Pancreas (tissue), 10 donors: Measurements from ENCODE around the gene KRTAP10-2. TPM values are rescaled to one million over a fixed set of nuclear protein-coding genes. Genes with fewer than 3 reads are reported as not detected.
"Not testable (repeated sequence)": the region's sequence is repeated elsewhere in the genome, so short reads cannot be mapped to it uniquely, and the experiment has no call there.

Experiments used
- ATAC-seq, 4 donors: fragments of 200-7000 bp; cut with Tn5 transposase; one replicate each; pipeline versions ENCODE4 v1.8.0 to v1.9.1; 2020; ENCODE audit warnings: mild to moderate bottlenecking in 4 of 4, moderate library complexity in 4 of 4
- DNase-seq, 6 donors: peaks; one replicate each; pipeline ENCODE4 v3.0.0-alpha.2; 2020
- FAIRE-seq: peaks from 2 replicates; lab custom pipeline; 2012; peaks lifted over from hg19 to GRCh38; lab: Jason Lieb, UNC
- H3K27ac ChIP-seq, 4 donors: fragments of 200-600 bp; sonication (generic); 1 replicate in 3 of 4; 2 replicates in 1 of 4; pipeline versions ENCODE4 v1.5.0 to v1.8.0; 2020
- H3K27me3 ChIP-seq, 4 donors: fragments of 200-600 bp; one replicate each; pipeline ENCODE4 v1.8.0; 2021
- H3K36me3 ChIP-seq, 3 donors: fragments of 200-600 bp; sonication (generic) in 1 of 3; one replicate each; pipeline versions ENCODE4 v1.5.0 to v1.8.0; 2020 to 2021
- H3K4me1 ChIP-seq, 3 donors: fragments of 200-600 bp; one replicate each; pipeline ENCODE4 v1.8.0; 2021
- H3K4me3 ChIP-seq, 4 donors: fragments of 200-600 bp; sonication (generic) in 2 of 4; one replicate each; pipeline versions ENCODE4 v1.5.0 to v1.8.0; 2020 to 2021
- H3K9me3 ChIP-seq, 4 donors: fragments of 200-600 bp; one replicate each; pipeline ENCODE4 v1.8.0; 2021
- WGBS, 2 donors: extraction: QIAGEN DNeasy Blood & Tissue Kit; methylation state at CpG; one replicate each; pipeline ENCODE4 v1.1.7; 2013; 5-methylcytosine and 5-hydroxymethylcytosine counted together
- intact Hi-C, 3 donors: fragments of 100-400 bp; cut with DNase I; formaldehyde crosslinking; loops; one replicate each; pipeline versions ENCODE4 v1.11.1 to v1.14.2; 2022
- polyA plus RNA-seq, 2 donors: library from polyadenylated mRNA; stranded (reverse); fragments of 200-250 nt; gene quantifications; one replicate each; pipeline ENCODE4 v1.2.3, GENCODE V29; 2013
- total RNA-seq, 6 donors: library from RNA; stranded (reverse); fragmentation: NEBNext Ultra II Directional in 4 of 6; extraction: Animal tissue kit (Norgen Biotek cat#: 25700) in 4 of 6; gene quantifications; one replicate each; pipeline versions ENCODE4 v1.2.1 to v1.2.4, GENCODE V29; 2021 to 2023
- TF ChIP-seq, protein P1 (sequence below), 4 donors: fragments of 200-600 bp; sonication (generic) in 3 of 4; IDR thresholded peaks; one replicate each; pipeline versions ENCODE4 v1.5.0 to v1.8.0; 2021; ENCODE audit warnings: antibody characterized with exemption in 4 of 4
- donor health status: healthy with polysubstance abuse.
- donor health status: DM: no; HTN: no; CAD: no; lungs with moderate emphysema.
- donor health status: DM: no; HTN: no; CAD: no.
- donor health status: control.
- donor health status: control.
- donor health status: Bipolar disorder and iron deficiency.
- donor health status: DM: yes; HTN: yes; CAD: no.
- donor health status: DM: no; HTN: no; CAD: no.
- donor health status: DM: no; HTN: no; CAD: no.
- donor health status: DM: yes; HTN: yes; CAD: no.

Gene KRTAP10-2
- total and polyA plus RNA-seq, 8 donors: not detected

GRCh38 chr21:44592446-44593311, 41.4 kb upstream of the KRTAP10-2 start, which contains the start of gene KRTAP10-6:
KRTAP10-6 (minus strand) TSS chr21:44592505; CDS start chr21:44592484, 21 bp downstream.
- TF ChIP-seq, protein P1, sequence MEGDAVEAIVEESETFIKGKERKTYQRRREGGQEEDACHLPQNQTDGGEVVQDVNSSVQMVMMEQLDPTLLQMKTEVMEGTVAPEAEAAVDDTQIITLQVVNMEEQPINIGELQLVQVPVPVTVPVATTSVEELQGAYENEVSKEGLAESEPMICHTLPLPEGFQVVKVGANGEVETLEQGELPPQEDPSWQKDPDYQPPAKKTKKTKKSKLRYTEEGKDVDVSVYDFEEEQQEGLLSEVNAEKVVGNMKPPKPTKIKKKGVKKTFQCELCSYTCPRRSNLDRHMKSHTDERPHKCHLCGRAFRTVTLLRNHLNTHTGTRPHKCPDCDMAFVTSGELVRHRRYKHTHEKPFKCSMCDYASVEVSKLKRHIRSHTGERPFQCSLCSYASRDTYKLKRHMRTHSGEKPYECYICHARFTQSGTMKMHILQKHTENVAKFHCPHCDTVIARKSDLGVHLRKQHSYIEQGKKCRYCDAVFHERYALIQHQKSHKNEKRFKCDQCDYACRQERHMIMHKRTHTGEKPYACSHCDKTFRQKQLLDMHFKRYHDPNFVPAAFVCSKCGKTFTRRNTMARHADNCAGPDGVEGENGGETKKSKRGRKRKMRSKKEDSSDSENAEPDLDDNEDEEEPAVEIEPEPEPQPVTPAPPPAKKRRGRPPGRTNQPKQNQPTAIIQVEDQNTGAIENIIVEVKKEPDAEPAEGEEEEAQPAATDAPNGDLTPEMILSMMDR (IDR thresholded peaks at IDR 0.05): no peak
- 52 to 63% methylated on average over 33 of the region's 33 CpGs for WGBS, 2 donors
- no peak for ATAC-seq

DNA sequence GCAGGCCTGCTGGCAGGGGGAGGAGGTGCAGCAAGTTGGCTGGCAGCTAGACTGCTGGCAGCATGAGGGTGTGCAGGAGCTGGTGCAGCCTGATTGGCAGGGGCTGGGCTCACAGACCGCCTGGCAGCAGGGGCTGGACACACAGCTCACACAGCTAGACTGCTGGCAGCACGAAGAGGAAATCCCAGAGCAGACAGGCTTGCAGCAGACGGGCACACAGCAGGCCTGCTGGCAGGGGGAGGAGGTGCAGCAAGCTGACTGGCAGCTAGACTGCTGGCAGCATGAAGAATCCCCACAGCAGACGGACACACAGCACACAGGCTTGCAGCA, 40.5 kb upstream of the KRTAP10-2 start:
- H3K27me3 ChIP-seq, H3K36me3 ChIP-seq, H3K27ac ChIP-seq, H3K4me1 ChIP-seq, H3K4me3 ChIP-seq, ATAC-seq, H3K9me3 ChIP-seq, FAIRE-seq, intact Hi-C loops: not testable (repeated sequence)
- peak in 1 of 6 donors; percentile 40 for DNase-seq
- WGBS, 2 donors: 13 to 32% methylated on average over 1 to 4 of the region's 4 CpGs

More at GRCh38 chr21:44592446-44593311, 41.4 kb upstream of the KRTAP10-2 start, which contains the start of gene KRTAP10-6:
- no peaks in the 10 kb centered on the region for H3K36me3 ChIP-seq
- FAIRE-seq (no peak), DNase-seq (peak in 1 of 6 donors; percentile 52)
- H3K9me3 ChIP-seq: no peaks in the 10 kb centered on the region
- intact Hi-C loops: no loop called here
- no peaks in the 10 kb centered on the region for H3K4me1 ChIP-seq
- H3K27me3 ChIP-seq: no peaks in the 10 kb centered on the region
- H3K4me3 ChIP-seq: no peak within 1 kb of the TSS
- no peak within 1 kb of the TSS for H3K27ac ChIP-seq

- H3K27ac ChIP-seq, ATAC-seq, FAIRE-seq, intact Hi-C loops, H3K36me3 ChIP-seq, DNase-seq, H3K9me3 ChIP-seq, H3K4me1 ChIP-seq, H3K4me3 ChIP-seq, H3K27me3 ChIP-seq: not testable (repeated sequence)
- WGBS, 2 donors: 39 to 50% methylated on average over 15 to 18 of the region's 19 CpGs
Observed at GRCh38 chr21:44590897-44591800, 39.8 kb upstream of the KRTAP10-2 start.

- H3K4me1 ChIP-seq: no peaks in the 10 kb centered on the region
- H3K4me3 ChIP-seq: no peak overlapping the region
- ATAC-seq (no peak), DNase-seq (peak in 1 of 6 donors; percentile 47), FAIRE-seq (no peak)
- H3K27ac ChIP-seq: no peak overlapping the region
- H3K9me3 ChIP-seq: no peaks in the 10 kb centered on the region
- 53 to 68% methylated on average over 10 of the region's 10 CpGs for WGBS, 2 donors
- intact Hi-C loops: no loop called here
- TF ChIP-seq, protein P1 (IDR thresholded peaks at IDR 0.05): no peak
- peaks cover 0 to 7% (median 0%) of the 10 kb centered on the region in 4 donors for H3K27me3 ChIP-seq
- no peaks in the 10 kb centered on the region for H3K36me3 ChIP-seq
Observed at GRCh38 chr21:44590311-44590721, 39.0 kb upstream of the KRTAP10-2 start.

DNA sequence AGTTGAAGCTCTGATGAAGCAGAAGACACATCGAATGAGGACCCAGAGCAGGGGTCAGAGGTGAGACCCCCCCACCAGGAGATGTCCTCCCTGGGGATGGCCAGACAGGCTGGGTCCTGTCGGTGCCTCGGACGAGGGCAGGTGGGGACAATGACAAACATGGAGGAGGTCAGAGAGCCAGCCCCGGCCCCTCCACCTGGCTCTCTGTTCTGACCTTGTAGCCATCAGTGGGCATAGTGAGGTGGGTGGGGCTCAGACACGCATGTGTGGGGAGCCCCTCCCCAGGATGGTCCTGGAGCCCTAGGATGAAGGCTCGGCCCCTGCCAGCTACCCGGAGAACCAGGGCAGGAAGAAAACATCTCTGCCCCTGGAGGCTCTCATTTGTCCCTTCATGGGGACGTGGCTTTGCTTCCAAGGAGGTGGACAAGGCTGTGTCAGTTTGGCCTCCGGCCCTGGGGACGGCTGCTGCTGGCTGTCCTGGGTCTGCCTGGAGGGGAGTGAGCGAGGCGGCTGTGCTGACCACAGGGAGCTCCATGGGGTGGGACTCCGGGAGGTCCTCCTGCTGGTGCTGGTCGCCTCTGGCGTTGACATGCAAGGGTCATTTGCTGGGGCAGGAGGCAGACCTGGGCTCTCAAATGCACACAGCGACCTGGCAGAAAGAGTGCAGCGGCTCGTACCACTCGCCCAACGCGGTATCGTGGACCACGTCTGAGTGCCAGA, 38.4 kb upstream of the KRTAP10-2 start:
- H3K27ac ChIP-seq: no peak overlapping the region
- no peaks in the 10 kb centered on the region for H3K36me3 ChIP-seq
- H3K9me3 ChIP-seq: no peaks in the 10 kb centered on the region
- peaks cover 0 to 7% (median 0%) of the 10 kb centered on the region in 4 donors for H3K27me3 ChIP-seq
- no peak overlapping the region for H3K4me3 ChIP-seq
- TF ChIP-seq, protein P1 (IDR thresholded peaks at IDR 0.05): no peak
- ATAC-seq (no peak), DNase-seq (peak in 1 of 6 donors; percentile 28), FAIRE-seq (no peak)
- intact Hi-C loops: no loop called here
- H3K4me1 ChIP-seq: no peaks in the 10 kb centered on the region
- 48 to 55% methylated on average over 24 of the region's 24 CpGs for WGBS, 2 donors
